ENCODE results near the gene ARF5.
"Not testable (repeated sequence)": the region's sequence is repeated elsewhere in the genome, so short reads cannot be mapped to it uniquely, and the experiment has no call there.

Gene ARF5

GRCh38 chr7:127588019-127588696, at the start of gene ARF5:
ARF5 (plus strand) TSS chr7:127588411; CDS start chr7:127588499, 88 bp downstream.
- peak; percentile 48 for DNase-seq

GRCh38 chr7:127539116-127539515, 49.1 kb upstream of the ARF5 start:
- no peak for DNase-seq

DNA sequence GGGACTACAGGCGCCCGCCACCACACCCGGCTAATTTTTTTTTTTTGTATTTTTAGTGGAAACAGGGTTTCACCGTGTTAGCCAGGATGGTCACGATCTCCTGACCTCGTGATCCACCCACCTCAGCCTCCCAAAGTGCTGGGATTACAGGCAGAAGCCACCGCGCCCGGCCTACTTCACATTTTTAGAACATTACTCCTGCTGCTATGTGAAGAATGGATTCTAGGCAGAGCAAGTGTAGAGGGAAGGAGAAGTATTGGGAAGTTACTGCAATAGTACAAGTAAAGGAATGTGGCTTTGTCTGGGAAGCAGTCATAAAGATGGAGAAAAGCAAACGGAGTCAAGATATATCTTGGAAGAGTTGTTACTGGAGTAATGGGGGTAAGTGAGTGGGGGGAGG, 47.8 kb upstream of the ARF5 start:
- DNase-seq, result not testable (repeated sequence)

GRCh38 chr7:127541548-127541947, 46.7 kb upstream of the ARF5 start:
- no peak for DNase-seq

DNA sequence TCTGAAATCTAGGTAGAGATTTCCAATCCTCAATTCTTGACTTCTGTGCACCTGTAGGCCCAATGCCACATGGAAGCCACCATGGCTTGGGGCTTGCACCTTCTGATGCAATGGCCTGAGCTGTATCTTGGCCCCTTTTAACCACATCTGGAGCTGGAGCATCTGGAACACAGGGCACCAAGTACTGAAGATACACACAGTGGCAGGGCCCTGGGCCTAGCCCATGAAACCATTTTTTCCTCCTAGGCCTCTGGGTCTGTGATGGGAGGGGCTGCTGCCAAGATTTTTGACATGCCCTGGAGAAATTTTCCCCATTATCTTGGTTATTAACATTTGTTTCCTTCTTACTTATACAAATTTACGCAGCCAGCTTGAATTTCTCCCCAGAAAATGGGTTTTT, 41.9 kb upstream of the ARF5 start:
- no peak for DNase-seq

GRCh38 chr7:127550247-127550646, 38.0 kb upstream of the ARF5 start:
- no peak for DNase-seq

- no peak for DNase-seq
Observed at GRCh38 chr7:127551941-127552340, 36.3 kb upstream of the ARF5 start.

DNA sequence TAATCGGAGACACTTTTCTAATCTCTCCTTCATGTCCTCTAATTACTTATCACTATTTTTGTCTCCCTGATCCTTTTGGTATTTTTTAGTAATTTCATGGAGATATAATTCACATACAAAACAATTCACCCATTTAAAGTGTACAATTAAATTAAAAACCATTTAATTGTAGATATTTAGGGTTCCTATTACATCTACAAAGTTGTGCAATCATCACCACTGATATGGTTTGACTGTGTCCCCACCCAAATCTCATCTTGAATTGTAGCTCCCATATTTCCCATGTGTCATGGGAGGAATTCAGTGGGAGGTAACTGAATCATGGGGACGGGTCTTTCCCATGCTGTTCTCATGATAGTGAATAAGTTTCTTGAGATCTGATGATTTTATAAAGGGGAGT, 31.8 kb upstream of the ARF5 start:
- no peak for DNase-seq

DNA sequence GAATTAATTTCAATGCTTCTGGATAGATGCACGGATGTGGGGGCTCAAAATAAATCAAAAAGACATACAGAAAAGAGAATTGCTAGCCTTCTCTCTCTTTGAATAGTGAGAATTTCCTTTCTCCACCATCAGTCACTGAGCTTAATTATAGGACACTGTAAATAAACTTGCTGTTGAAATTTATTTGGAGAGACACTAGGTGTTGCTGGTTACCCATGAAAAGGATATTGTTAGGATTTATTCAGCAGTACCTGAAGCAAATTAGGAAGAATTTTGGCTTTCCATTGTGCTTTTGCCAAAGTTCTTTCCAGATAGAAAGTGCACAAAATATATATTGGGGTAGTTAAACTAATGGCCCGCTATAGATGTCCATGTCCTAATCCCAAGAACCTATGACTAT, 30.4 kb upstream of the ARF5 start:
- DNase-seq, result no peak

- DNase-seq, result no peak
Observed at GRCh38 chr7:127566242-127566641, 22.0 kb upstream of the ARF5 start.

DNA sequence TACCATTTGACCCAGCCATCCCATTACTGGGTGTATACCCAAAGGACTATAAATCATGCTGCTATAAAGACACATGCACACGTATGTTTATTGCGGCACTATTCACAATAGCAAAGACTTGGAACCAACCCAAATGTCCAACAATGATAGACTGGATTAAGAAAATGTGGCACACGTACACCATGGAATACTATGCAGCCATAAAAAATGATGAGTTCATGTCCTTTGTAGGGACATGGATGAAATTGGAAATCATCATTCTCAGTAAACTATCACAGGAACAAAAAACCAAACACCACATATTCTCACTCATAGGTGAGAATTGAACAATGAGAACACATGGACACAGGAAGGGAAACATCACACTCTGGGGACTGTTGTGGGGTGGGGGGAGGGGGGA, 20.2 kb upstream of the ARF5 start:
- not testable (repeated sequence) for DNase-seq

- DNase-seq, result no peak
Observed at GRCh38 chr7:127571741-127572505, 16.3 kb upstream of the ARF5 start.

DNA sequence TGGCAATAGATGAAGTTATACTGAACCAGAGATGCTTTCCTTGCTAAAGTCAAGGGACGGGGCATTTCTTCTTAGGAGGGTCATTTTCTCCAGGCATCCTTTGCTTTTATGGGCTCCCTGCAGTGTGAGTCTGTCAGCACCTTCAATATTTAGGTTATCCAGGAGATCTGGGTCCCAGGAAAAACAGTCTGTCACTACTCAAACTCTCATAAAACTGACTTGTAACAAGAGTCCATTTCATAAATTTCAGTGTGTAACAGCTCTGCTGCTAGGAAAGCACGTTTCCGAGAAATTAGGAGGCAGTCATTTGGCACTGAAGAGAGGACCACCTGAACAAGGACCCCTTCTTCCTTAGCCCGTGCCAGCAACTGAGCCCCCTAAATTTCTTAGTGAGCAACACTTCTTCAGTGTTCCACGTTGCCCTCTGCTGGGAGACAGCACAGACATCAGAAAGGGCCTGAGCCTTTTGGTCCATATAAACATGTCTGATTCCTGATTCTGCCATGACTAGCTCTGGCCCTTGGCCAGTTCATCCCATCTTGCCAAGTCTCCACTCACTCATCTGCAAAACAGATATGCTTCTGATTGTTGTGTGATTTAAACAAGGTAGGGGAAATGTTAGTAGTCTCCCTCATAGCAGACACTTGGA, 10.1 kb upstream of the ARF5 start:
- DNase-seq, result no peak

DNA sequence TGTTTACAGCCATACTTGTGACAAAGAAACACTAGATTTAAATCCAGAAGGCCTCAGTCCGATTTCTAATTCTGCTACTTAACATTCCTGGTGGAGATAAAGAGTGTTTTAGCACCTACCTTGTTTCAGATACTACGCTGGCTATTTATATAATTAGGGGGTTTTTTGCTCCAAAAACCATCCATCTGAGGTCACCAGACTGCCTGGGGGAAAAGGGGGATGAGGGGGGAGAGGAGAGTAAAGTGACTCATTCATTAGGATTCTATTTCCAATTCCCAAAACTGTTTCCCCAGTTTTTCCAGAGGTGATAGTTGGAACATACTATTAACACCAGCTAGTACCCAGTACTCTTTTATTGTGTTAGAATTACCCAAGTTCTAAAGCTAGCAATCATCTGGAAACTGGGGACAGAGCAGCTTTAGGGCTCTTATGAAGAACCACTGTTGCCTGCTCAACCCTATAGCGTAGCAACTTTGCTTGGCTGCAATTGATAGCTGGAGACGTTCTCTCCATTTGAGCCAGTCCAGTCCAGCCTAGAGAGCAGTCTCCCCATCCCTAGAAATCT, 9.4 kb upstream of the ARF5 start:
- DNase-seq, result no peak

- DNase-seq, result no peak
Observed at GRCh38 chr7:127580612-127581011, 7.6 kb upstream of the ARF5 start.

DNA sequence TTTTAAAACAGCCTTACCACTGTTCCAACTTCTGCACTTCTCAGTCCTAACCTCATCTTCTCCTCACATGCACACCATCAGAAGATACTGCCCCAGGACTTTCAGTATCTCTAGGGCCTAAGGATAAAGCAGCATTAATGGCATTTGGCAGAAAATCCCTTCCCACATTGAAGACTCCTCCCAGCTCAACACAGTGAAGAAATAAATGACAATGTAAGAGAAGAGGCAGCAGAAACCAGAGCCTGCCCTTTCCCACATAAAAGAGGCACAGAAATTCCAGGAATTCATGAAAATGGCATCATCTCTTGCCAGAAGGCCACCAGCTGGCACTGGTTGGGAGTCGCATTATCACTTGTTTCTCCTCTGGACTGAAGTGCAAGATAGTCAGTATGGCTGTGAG, 6.5 kb upstream of the ARF5 start:
- no peak for DNase-seq

DNA sequence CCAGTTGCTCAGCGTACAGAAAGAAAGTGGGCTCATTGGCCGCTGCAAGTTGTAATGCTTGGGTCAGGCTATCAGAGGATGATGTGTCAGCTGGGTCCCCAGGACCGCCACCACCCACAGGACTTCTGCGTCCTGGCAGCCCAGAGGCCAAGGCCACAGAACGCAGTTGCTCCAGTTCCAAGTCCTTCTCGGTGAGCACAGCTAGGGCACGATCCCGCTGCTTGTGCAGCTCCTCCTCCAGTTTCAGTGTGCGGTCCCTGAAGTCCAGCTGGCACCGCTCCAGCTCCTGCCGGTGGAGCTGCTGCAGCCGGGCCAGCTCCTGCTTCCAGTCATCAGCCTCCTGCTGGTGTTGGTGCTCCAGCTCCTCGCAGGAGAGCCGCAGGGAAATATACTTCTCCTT, 5.8 kb upstream of the ARF5 start:
- no peak for DNase-seq

DNA sequence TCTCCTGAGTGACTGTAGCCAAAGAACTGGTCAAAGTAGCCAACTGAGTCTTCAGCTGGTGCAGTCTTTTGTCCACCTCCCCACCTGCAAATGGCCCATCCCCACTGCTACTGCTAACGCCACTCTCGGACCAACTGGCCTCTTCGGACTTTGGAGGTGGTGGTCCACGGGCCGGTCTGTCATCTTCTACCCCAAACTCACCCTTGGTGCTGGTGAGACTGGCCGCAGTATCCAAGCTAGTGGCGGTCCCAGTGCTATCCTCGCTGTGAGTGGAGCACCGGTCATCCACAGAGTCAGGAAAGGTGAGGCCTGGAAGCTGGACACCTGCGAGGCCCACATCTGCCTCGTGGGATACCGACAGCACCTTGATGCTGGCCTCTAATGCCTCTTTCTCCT, 3.6 kb upstream of the ARF5 start:
- DNase-seq, result no peak

- DNase-seq, result peak; percentile 62
Observed at GRCh38 chr7:127585044-127585953, 2.9 kb upstream of the ARF5 start, which contains the start of gene GCC1. GCC1 (minus strand) TSS chr7:127585596; CDS start chr7:127585182, 414 bp downstream.

GRCh38 chr7:127586346-127586745, 1.9 kb upstream of the ARF5 start:
- no peak for DNase-seq

DNA sequence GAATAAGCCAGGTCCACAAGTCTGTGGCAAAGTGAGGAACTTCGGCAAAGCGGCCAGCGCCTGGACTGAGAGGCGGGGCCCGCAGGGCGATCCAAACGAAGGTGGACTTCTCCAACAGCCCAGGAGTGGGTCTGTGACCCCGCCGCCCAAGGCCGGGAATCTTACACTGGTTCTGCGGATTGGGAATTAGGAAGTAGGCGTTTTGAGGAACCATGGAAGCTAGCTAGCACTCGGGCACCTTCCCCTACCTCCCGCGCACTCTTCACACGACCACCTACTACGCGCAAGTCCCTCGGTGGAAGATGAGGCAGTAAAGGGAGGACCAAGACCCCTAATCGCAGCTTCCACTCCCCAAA, 570 bp upstream of the ARF5 start:
- DNase-seq, result no peak

DNA sequence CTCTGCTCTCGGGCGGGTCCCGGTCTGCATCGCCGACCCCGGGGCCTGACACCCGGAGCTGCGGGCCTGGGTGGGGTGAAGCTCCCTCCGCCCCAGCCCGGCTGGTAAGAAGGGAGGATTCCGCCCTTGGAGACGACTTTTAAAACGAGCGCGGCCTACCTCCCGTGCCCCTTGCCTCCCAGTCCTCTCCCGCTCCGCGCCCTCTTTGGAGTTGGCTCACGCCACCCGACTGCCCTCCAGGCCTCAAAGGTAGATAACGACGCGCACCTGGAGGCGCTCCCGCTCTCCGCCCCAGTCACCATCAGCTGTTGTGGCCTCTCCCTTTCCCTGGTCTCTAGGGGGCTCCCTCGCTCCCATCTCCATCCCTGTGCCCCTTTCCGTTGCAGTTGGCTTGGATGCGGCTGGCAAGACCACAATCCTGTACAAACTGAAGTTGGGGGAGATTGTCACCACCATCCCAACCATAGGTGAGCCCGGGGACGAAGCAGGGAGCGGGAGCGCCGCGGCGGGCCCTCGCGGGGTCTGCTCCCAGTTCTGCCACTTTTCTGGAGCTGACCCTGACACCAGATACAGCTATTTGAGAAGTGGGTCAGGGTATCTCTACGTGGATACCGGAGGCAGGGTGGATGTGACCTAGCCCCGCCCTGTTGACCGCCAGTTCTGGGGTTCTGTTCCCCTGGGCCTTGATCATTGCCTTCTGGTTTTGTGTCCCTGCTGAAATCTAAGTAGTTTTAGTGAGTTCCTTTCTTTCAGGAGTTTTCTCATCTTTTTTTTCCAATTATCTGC, 679 bp downstream of the ARF5 start:
- DNase-seq, result peak; percentile 56

Measured in NCI-H748 treated with DMSO at 0.1 percent for 48 hours (cell line).